GM19238 (cell line): ENCODE data around the gene HCLS1.
"Not testable (repeated sequence)": the region's sequence is repeated elsewhere in the genome, so short reads cannot be mapped to it uniquely, and the experiment has no call there.

Source experiments
- DNase-seq: peaks from one replicate; pipeline ENCODE4 v3.0.0; 2011; ENCODE audit warnings: low spot score; ENCODE audit not compliant: insufficient read length

Gene HCLS1

GRCh38 chr3:121599900-121600299 is 60.8 kb downstream of the HCLS1 start:
- not testable (repeated sequence) for DNase-seq

DNA sequence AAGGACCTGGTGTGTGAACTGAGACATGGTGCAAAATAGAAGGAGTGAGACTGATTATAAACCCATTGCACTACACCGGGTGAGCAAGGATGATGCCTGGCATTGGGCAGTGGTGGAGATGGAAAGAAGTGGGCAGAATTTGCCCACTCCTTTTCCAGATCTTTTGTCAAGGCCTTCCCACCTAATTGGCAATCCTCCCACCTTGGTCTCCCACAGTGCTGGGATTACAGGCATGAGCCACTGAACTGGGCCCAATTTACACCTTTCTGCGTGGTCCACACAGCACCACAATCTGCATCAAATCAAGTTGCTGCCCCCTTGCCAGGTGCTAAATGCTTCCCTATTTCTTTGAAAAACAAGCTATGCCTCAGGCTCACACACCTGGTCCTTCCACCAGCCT is 62.1 kb downstream of the HCLS1 start:
- DNase-seq = no peak

DNA sequence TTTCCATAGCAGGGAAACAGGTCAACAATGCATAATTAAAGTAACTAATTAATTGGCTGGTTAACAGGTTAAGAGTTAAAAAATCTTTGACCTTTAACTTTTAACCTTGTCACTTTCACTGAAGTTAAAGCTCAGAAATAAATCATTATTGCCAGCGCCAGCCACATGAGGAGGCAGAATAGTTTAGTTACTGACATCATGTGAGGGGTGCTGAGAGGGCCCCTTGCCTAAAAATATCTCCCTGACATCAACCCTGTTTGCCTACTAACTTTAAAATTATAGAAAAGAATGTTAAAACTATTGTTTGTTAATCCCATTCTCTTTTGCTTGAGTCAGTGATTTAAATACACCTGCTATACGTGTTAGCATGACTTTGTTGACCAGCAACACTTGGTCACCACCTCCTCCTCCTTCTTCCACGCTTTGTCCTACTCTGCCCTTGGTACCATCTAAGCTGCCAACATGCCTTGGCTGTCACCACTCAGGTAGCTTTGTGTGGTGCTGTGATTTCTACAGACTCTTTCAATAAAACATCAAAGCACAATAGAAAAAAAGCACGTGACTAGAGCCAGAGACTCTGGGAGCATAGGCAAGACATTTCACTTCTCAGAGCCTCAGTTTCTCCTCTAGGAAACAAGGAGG is 64.8 kb downstream of the HCLS1 start:
- no peak for DNase-seq

GRCh38 chr3:121594850-121595249 is 65.9 kb downstream of the HCLS1 start:
- no peak for DNase-seq

DNA sequence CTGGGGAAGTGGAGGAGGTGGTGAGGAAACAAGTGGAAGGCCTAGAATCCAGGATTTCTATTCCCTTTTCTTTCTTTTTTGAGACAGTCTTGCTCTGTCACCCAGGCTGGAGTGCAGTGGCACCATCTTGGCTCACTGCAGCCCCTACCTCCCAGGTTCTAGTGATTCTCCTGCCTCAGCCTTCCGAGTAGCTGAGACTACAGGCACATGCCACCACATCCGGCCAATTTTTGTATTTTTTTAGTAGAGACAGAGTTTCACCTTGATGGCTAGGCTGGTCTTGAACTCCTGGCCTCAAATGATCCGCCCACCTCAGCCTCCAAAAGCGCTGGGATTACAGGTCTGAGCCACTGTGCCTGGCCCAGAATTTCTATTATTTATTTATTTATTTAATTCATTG is 66.9 kb downstream of the HCLS1 start:
- DNase-seq = not testable (repeated sequence)

GRCh38 chr3:121592856-121593702 is 67.6 kb downstream of the HCLS1 start, which contains the start of gene FBXO40:
Gene FBXO40, plus strand, starts transcription at chr3:121593379. Its CDS starts 27,197 bp downstream, at chr3:121620576.
- DNase-seq = no peak

GRCh38 chr3:121584418-121584817 is 76.3 kb downstream of the HCLS1 start:
- no peak for DNase-seq

GRCh38 chr3:121581691-121582090 is 79.0 kb downstream of the HCLS1 start:
- no peak for DNase-seq
